ENCODE results near the gene RETN. TPM values are rescaled to one million over a fixed set of nuclear protein-coding genes. Genes with fewer than 3 reads are reported as not detected.
A peak's percentile ranks its signal among the peaks of the same experiment; 100 is the strongest.

Gene RETN
- polyA plus RNA-seq, 1 of the 3 experiments (the other 2 are of a cell fraction) = not detected

- no peak for TF ChIP-seq CTCF (IDR thresholded peaks at IDR 0.05)
These were observed 22.5 kb upstream of the RETN start (continued) for GRCh38 chr19:7646426-7646700.

GRCh38 chr19:7647156-7647555, 21.7 kb upstream of the RETN start:
- Histone ChIP-seq H2AFZ (ENCODE audit: low read depth) (no peak overlapping the region), H3K36me3 (replicated peaks in 1 of 2; ENCODE audit: control insufficient read depth in 1 of 2, insufficient read depth in 2 of 2, low read length in 1 of 2) (no peaks in the 10 kb centered on the region), H3K27ac (ENCODE audit: low read depth in 2 of 2, low read length in 1 of 2) (no peak overlapping the region), H3K4me3 (ENCODE audit: low read depth in 2 of 2, low read length in 1 of 2) (no peak overlapping the region), H3K79me2 (ENCODE audit: insufficient read depth) (no peaks in the 10 kb centered on the region), H3K27me3 (ENCODE audit: insufficient read depth) (peaks cover 51% of the 10 kb centered on the region), H3K9me2 (no peaks in the 10 kb centered on the region), H4K20me1 (ENCODE audit: insufficient read depth) (no peaks in the 10 kb centered on the region), H3K9me3 (no peaks in the 10 kb centered on the region), H3K9ac (no peak overlapping the region), H3F3A (replicated peaks; ENCODE audit: insufficient read depth) (no peaks in the 10 kb centered on the region), H3K4me1 (ENCODE audit: control insufficient read depth in 1 of 2, insufficient read depth in 2 of 2, low read depth in 1 of 2, low read length in 1 of 2) (peaks cover 0 to under 1% of the 10 kb centered on the region in 2 experiments; a peak in 1 of 4 replicates), H3K4me2 (no peak overlapping the region)
- TF ChIP-seq RFX5 (IDR thresholded peaks at IDR 0.05; ENCODE audit: low read length) = no peak
- TF ChIP-seq RAD21 (IDR thresholded peaks at IDR 0.05; ENCODE audit: low read length) = no peak
- no peak for TF ChIP-seq ELF1 (IDR thresholded peaks at IDR 0.05)
- TF ChIP-seq TEAD4 (IDR thresholded peaks at IDR 0.05; ENCODE audit: borderline replicate concordance, insufficient read depth) = no peak
- TF ChIP-seq RXRA (IDR thresholded peaks at IDR 0.05; ENCODE audit: borderline replicate concordance, low read depth) = no peak
- TF ChIP-seq IRF3 (IDR thresholded peaks at IDR 0.05; ENCODE audit: low read depth, low read length) = no peak
- TF ChIP-seq CHD2 (IDR thresholded peaks at IDR 0.05; ENCODE audit: low read length, partially characterized antibody) = no peak
- TF ChIP-seq GABPA (IDR thresholded peaks at IDR 0.05; ENCODE audit: low read depth) = no peak
- no peak for TF ChIP-seq GATA2 (CRISPR knock-in tag; IDR thresholded peaks at IDR 0.05)
- TF ChIP-seq MXI1 (IDR thresholded peaks at IDR 0.05; ENCODE audit: low read depth, low read length) = no peak
- 60% methylated on average over 13 of the region's 26 CpGs for WGBS (ENCODE audit: low lambda C conversion rate)
- ChIA-PET CTCF (interaction anchor here (1.0 kb wide), 1 partner anchor 79 kb away, joined by 3 read pairs; no protein-coding TSS in a partner anchor), POLR2A (no interaction called here)
- DNase-seq = peak; percentile 18

- WGBS (ENCODE audit: low lambda C conversion rate) = 32% methylated on average over 15 of the region's 15 CpGs
- peaks cover 0 to 3% of the 10 kb centered on the region in 2 experiments; a peak in 1 of 4 replicates for H3K4me1 ChIP-seq (ENCODE audit: control insufficient read depth in 1 of 2, insufficient read depth in 2 of 2, low read depth in 1 of 2, low read length in 1 of 2)
- H3K9me2 ChIP-seq = no peaks in the 10 kb centered on the region
- H3K27me3 ChIP-seq (ENCODE audit: insufficient read depth) = peaks cover 51% of the 10 kb centered on the region
- H4K20me1 ChIP-seq (ENCODE audit: insufficient read depth) = no peaks in the 10 kb centered on the region
- CTCF ChIA-PET = interaction anchor here (1.9 to 5.7 kb wide), 2 partner anchors 32 to 80 kb away, joined by 11 to 43 read pairs; partner anchors contain the start of gene TRAPPC5
- H3K9me3 ChIP-seq = no peaks in the 10 kb centered on the region
- no peaks in the 10 kb centered on the region for H3K79me2 ChIP-seq (ENCODE audit: insufficient read depth)
- no peak overlapping the region for H3K27ac ChIP-seq (ENCODE audit: low read depth in 2 of 2, low read length in 1 of 2)
- H3K9ac ChIP-seq = no peak overlapping the region
- no peaks in the 10 kb centered on the region for H3K36me3 ChIP-seq (replicated peaks in 1 of 2; ENCODE audit: control insufficient read depth in 1 of 2, insufficient read depth in 2 of 2, low read length in 1 of 2)
- POLR2A ChIA-PET = no interaction called here
- no peaks in the 10 kb centered on the region for H3F3A ChIP-seq (replicated peaks; ENCODE audit: insufficient read depth)
- H3K4me3 ChIP-seq (ENCODE audit: low read depth in 2 of 2, low read length in 1 of 2) = no peak overlapping the region
- no peak overlapping the region for H3K4me2 ChIP-seq
- DNase-seq = no peak
- H2AFZ ChIP-seq (ENCODE audit: low read depth) = no peak overlapping the region
- TF ChIP-seq TAF1 (IDR thresholded peaks at IDR 0.05; ENCODE audit: borderline replicate concordance, low read depth, low read length) = no peak
- no peak for TF ChIP-seq ELF1 (IDR thresholded peaks at IDR 0.05)
- TF ChIP-seq CHD2 (IDR thresholded peaks at IDR 0.05; ENCODE audit: low read length, partially characterized antibody) = no peak
- no peak for TF ChIP-seq EZH2phosphoT487 (IDR thresholded peaks at IDR 0.05; ENCODE audit: borderline replicate concordance, low read depth)
- TF ChIP-seq MEF2A (IDR thresholded peaks at IDR 0.05; ENCODE audit: borderline replicate concordance, low read depth) = no peak
- no peak for TF ChIP-seq FOSL2 (IDR thresholded peaks at IDR 0.05; ENCODE audit: borderline replicate concordance, low read depth)
- TF ChIP-seq GABPA (IDR thresholded peaks at IDR 0.05; ENCODE audit: low read depth) = no peak
- no peak for TF ChIP-seq SMC3 (IDR thresholded peaks at IDR 0.05; ENCODE audit: low read depth, low read length)
- TF ChIP-seq JUND (IDR thresholded peaks at IDR 0.05) = no peak
- TF ChIP-seq REST (IDR thresholded peaks at IDR 0.05; ENCODE audit: low read depth, low read length) = no peak
- TF ChIP-seq FOXM1 (IDR thresholded peaks at IDR 0.05; ENCODE audit: low read depth) = no peak
- TF ChIP-seq NFIC (IDR thresholded peaks at IDR 0.05; ENCODE audit: borderline replicate concordance) = no peak
These were observed 20.4 kb upstream of the RETN start for GRCh38 chr19:7648265-7649014.

All from SK-N-SH (cell line).